Stimulated activated CD4-positive, alpha-beta T cell treated with anti-CD3 and anti-CD28 coated beads, Interleukin-2, amount 100 ng/mL, for 48 hours (primary cell): Measurements from ENCODE around the gene RAD51AP1.

Source experiments
- DNase-seq, 2 donors: peaks; one replicate each; pipeline ENCODE4 v3.0.0-alpha.2; 2020

Gene RAD51AP1

GRCh38 chr12:4603421-4603820, 64.7 kb downstream of the RAD51AP1 start:
- no peak for DNase-seq

- DNase-seq = no peak
Observed at GRCh38 chr12:4603946-4604345, 65.3 kb downstream of the RAD51AP1 start.

- DNase-seq = peak; percentile 73 to 79
Observed at GRCh38 chr12:4604684-4605193, 66.0 kb downstream of the RAD51AP1 start.

- no peak for DNase-seq
Observed at GRCh38 chr12:4607056-4607455, 68.4 kb downstream of the RAD51AP1 start.

GRCh38 chr12:4609071-4609470, 70.4 kb downstream of the RAD51AP1 start:
- DNase-seq = no peak
